ENCODE results near the gene HMHB1.

Gene HMHB1

GRCh38 chr5:143812085-143812705, at the start of gene HMHB1:
TSS of gene HMHB1 (plus strand) at chr5:143812161.
- DNase-seq, result no peak

GRCh38 chr5:143762636-143763220, 49.2 kb upstream of the HMHB1 start:
- no peak for DNase-seq

DNA sequence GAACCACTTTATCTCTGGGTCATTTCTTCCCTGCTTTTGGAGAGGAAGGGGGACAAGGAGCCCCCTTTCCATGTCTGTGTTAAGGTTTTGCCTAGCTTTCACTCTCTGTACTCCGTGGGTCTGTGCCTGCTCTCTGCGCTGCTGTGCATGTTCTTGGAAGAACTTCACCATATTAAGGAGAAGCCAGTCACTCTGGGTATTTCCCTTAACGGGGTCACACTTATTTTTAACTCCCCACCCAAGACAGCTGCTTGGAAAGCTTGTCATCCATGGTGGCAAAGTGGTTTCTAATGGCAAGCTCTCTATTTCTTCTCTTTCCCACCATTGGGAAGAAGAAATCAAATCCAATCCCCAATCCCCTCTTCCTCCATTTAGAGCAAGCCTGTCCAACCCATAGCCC, 44.8 kb upstream of the HMHB1 start:
- no peak for DNase-seq

DNA sequence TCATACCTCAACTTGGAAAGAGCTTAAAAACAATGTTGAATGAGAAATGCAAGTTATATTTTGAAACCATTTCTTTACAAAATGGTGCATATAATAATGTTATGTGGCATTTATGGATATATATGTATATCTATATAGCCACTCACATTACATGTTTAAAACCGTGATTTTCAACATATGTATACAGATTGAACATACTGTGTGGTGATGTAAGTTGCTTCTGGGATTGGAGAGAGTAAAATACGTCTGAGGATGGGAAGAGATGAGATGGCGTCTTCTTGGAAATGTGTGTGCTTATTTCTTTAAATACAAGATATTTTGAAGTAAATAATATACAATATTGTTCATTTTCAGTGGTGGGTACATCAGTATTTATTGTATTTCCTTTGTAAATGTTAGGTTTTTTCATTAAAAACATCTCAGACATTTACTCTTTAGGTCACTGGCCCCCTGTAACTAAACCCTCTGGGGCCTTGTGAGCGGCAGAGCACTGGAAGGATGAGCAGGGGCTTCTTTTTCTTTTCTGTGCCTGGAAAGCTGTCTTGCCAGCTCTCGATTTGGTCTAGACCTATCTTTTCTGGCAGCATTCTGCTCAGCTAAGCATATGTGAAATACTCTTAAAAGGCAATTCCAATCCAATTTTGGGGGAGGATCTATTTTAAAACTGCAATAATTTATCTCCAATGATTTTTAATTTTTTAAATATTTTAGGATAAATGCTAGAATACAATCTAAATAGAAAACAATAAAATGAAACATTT, 42.8 kb upstream of the HMHB1 start:
- no peak for DNase-seq

DNA sequence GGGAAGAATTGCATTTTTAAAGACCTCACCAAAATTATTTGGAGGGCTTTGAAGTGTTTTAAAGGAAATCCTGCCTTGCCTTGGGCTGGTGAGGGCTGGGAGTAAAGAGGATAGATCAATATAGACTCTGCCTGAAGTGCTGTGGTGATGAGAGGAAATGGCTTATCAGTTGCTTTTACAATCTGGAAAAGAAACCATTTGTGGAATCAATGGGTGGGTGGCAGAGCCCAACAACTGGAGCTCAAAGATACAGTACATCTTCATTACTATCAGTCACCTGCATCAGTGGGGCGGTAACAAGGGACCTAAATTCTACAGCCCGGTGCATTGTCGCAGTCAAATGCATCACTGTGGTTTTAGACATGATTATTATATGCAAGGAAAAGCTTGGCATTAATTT, 41.5 kb upstream of the HMHB1 start:
- DNase-seq, result no peak

DNA sequence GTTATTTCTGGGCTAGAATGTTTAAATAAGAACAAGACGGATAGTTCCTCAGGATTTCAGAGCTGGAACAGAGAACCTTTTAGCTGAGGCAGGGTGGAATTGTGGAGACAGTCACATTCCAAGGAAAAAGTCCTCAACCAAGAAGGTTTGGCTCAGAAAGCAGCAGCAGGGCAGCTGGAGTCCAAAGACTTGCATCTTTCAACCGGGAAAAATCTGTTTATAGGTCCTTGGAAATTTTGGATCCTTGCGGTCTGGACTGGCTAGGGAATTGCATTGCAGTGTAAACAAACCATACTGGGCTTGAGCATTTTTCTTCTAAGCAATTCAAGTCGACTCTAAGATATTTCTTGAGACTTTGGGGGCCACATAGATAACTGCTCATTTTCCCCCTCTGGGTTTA, 40.8 kb upstream of the HMHB1 start:
- no peak for DNase-seq

DNA sequence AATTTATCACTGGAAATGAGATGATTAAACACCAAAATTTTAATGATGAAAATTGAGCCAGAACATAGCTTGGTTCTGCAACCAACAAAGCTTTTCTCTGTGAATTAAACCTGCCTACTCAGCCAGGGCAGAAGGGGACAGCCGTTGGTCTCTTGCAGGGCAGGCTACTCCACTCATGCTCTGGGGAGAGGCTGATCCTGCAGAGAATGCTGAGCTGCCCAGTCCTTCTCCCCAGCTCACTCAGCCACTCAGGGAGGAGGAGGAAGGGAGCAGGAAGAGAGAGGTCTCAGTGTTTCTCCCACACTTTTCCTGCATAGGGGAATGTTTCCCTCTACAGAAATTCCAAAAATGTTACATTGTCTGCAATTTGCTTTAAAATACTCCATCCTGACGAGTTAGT, 40.4 kb upstream of the HMHB1 start:
- DNase-seq, result no peak

DNA sequence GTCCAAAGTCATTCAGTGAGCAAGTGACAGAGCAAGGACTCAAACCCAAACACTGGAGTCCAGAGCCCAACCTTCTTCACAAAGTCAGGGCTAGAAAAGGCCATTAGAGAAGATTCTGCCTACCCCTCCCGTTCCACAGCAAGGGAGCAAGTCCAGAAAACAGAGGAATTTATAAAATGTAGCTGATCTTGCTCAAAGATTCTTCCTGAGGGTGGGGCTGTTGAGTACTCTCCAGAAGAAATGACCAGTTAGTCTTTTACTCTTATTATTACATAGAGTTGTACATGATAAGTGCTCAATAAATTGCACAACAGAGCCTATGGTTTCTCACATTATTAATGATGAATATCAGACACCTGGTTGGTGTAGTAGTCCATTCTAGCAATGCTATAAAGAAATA, 39.3 kb upstream of the HMHB1 start:
- no peak for DNase-seq

DNA sequence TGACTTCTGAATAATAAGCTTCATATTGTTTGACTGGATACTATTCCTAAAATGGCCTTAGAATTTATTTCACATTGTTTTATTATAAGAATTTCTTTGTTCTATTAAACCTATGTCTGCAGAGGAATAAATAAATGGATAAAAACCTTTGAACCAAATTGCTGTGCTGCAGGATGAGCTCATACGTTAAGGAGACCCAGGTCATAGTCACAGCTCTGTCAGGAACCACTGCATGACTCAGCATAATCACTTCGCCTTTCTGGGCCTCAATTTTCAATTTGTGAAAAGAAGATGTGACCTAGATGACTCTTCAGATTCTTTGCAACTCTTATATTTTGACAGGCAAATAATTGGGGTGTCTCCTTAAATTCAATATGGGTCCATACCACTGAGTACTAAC, 36.7 kb upstream of the HMHB1 start:
- no peak for DNase-seq

DNA sequence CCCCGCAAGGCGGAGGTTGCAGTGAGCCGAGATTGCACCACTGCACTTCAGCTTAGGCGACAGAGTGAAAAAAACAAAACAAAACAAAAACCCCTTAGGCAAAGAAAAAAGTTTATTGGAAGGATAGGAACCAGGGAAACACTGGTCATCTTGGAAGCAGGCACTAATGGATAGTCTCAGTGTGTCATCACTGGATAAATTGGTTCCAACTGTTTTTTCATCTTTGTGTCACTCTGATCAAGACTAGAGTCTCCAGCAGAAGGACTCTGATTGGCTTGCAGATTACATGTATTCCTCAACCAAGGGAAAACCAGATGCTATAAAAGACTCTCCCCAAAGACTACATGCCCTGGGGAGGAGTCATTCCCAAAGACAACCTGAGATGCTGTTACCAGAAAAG, 35.0 kb upstream of the HMHB1 start:
- no peak for DNase-seq

DNA sequence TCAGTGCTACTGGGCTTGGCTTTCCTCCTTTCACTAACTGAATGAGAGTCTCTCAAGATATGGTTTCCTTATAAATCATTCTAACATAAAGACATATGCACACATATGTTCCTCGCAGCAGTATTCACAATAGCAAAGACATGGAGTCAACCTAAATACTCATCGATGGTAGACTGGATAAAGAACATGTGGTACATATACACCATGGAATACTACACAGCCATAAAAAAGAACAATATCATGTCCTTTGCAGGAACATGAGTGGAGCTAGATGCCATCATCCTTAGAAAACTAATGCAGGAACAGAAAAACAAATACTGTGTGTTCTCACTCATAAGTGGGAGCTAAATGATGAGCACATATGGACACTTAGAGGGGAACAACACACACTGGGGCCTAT, 32.5 kb upstream of the HMHB1 start:
- no peak for DNase-seq

GRCh38 chr5:143781993-143782520, 29.9 kb upstream of the HMHB1 start:
- no peak for DNase-seq

GRCh38 chr5:143782588-143783386, 29.2 kb upstream of the HMHB1 start:
- DNase-seq, result no peak

- DNase-seq, result no peak
These were observed 23.6 kb upstream of the HMHB1 start for GRCh38 chr5:143788401-143788800.

GRCh38 chr5:143790457-143791112, 21.4 kb upstream of the HMHB1 start:
- DNase-seq, result no peak

GRCh38 chr5:143791848-143792731, 19.9 kb upstream of the HMHB1 start:
- DNase-seq, result no peak

- DNase-seq, result no peak
These were observed 18.7 kb upstream of the HMHB1 start for GRCh38 chr5:143793249-143793648.

GRCh38 chr5:143796125-143796524, 15.8 kb upstream of the HMHB1 start:
- no peak for DNase-seq

DNA sequence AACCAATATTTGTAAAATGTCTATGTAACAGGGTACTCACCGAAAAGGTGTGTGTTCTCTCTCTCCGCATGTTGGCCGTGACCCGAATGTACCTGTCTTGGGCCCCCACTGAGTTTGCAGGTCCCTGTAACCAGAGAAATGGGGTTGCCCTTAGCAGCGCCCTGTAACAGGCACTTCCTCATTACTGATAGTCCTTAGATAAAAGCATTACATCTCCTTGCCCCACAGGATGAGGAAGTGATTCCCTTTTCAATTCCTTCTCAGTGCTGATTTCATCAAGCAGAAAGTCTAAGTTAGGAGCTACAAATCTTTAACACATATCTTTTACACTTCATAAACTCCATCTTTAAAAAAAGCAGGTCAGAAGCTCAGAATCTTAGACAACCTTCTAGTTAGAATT, 15.2 kb upstream of the HMHB1 start:
- no peak for DNase-seq

DNA sequence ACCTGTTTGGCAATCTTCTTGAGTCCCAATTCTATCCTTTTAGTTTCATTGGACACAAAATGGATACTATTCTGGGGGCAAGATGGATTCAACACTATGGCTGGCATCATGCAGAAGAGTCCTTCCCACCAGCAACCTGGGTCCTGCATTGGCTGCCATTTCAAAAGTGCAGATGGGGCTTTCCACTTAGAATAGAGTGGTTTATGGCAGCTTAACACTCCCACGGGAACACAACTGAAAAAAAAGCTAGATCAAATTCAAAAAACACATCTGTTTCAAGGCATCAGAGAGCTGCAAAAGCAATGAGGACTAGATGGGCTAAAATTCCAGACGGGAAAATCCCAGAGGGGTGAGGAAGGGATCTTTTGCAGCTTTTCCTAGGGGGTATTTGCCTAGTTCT, 11.2 kb upstream of the HMHB1 start:
- no peak for DNase-seq

DNA sequence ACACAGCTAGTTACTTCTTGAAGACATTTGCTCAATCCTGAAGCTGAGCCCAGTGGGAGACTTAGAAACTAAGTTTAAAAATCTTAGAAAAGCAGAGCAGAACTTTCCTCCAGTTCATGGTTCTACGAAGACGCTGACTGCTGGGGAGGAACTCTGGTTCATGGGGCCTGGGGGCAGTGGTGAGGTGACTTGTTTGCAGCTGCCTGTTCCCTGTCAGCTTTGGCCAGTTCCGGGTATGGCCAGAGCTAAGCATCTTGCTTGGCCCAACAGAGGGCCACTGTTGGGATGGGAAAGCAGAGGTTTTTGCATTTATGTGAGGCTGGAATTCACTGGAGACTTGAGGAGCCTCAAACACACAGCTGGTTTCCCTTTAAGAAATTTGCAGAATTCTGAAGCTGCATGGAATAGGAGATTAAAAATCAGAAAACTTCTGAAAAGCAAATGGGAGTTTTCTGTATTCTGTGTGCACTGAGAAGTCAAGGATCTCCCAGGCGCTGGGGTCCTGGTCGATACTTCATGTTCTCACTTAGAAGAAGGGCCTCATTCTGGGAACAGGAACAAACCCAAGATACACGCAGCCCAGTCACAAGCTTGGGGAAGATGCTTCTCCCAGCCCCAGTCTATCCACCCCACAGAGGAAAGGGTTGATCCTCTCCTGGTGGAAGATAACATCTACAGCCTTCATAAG, 10.6 kb upstream of the HMHB1 start:
- DNase-seq, result no peak

Measured in activated naive CD4-positive, alpha-beta T cell treated with Interleukin-2 at 50 U/mL for 16 hours (primary cell).